Smooth muscle cell (in vitro differentiated cells): ENCODE data around the gene SLC24A4. TPM values are rescaled to one million over a fixed set of nuclear protein-coding genes. Genes with fewer than 3 reads are reported as not detected.

Experiments
- DNase-seq: peaks from one replicate; lab custom pipeline; 2025; ENCODE audit not compliant: unreplicated experiment; lab: John Stamatoyannopoulos, UW
- H2AFZ ChIP-seq: fragments of 200-600 bp; sonication (generic); 2 replicates; pipeline ENCODE4 v1.6.0; 2016; ENCODE audit warnings: antibody characterized with exemption, low read depth, mild to moderate bottlenecking
- H3F3A ChIP-seq: fragments of 200-600 bp; sonication (generic); 2 replicates; pipeline ENCODE4 v1.6.0; 2017; ENCODE audit warnings: antibody characterized with exemption, low read depth
- H3K27ac ChIP-seq: fragments of 200-600 bp; sonication (generic); 2 replicates; pipeline ENCODE4 v1.5.1; 2016; ENCODE audit warnings: low read depth, mild to moderate bottlenecking
- H3K27me3 ChIP-seq: fragments of 200-600 bp; sonication (generic); 2 replicates; pipeline ENCODE4 v1.6.1; 2016; ENCODE audit warnings: low read depth, mild to moderate bottlenecking
- H3K36me3 ChIP-seq: fragments of 200-600 bp; sonication (generic); 2 replicates; pipeline ENCODE4 v1.5.1; 2016; ENCODE audit warnings: low read depth
- H3K4me1 ChIP-seq: fragments of 200-600 bp; sonication (generic); 2 replicates; pipeline ENCODE4 v1.5.1; 2016; ENCODE audit warnings: low read depth
- H3K4me2 ChIP-seq: fragments of 200-600 bp; sonication (generic); 2 replicates; pipeline ENCODE4 v1.6.0; 2016; ENCODE audit warnings: mild to moderate bottlenecking
- H3K4me3 ChIP-seq: fragments of 200-600 bp; sonication (generic); 2 replicates; pipeline ENCODE4 v1.5.1; 2016; ENCODE audit warnings: mild to moderate bottlenecking
- H3K79me2 ChIP-seq: fragments of 200-600 bp; sonication (generic); 2 replicates; pipeline ENCODE4 v1.6.0; 2016; ENCODE audit warnings: low read depth, mild to moderate bottlenecking
- H3K9ac ChIP-seq: fragments of 200-600 bp; sonication (generic); 2 replicates; pipeline ENCODE4 v1.6.0; 2016; ENCODE audit warnings: low read depth
- H3K9me3 ChIP-seq: fragments of 200-600 bp; sonication (generic); replicated peaks from 2 replicates; pipeline ENCODE4 v1.5.1; 2016; ENCODE audit warnings: low read depth
- H4K20me1 ChIP-seq: fragments of 200-600 bp; sonication (generic); 2 replicates; pipeline ENCODE4 v1.6.0; 2016; ENCODE audit warnings: low read depth
- CTCF ChIP-seq: fragments of 200-600 bp; sonication (generic); IDR thresholded peaks from 2 replicates; pipeline ENCODE4 v1.5.1; 2017; ENCODE audit warnings: borderline replicate concordance, mild to moderate bottlenecking, antibody characterized with exemption; ENCODE audit not compliant: insufficient read depth, poor library complexity, severe bottlenecking
- WGBS: methylation state at CpG from one replicate; pipeline ENCODE4 v1.1.7; 2016; ENCODE audit warnings: low lambda C conversion rate; 5-methylcytosine and 5-hydroxymethylcytosine counted together
- polyA plus RNA-seq: library from polyadenylated mRNA; unstranded; fragments of >200 nt; fragmentation: Nextera tagmentation; extraction: Ambion mirVana; gene quantifications from 2 replicates; pipeline ENCODE4 v1.2.1, GENCODE V29; 2016
- total RNA-seq: library from RNA; depleted of rRNA; stranded (reverse); fragments of >200 nt; gene quantifications from 2 replicates; pipeline ENCODE4 v1.2.3, GENCODE V29; 2014

Gene SLC24A4
- total and polyA plus RNA-seq, 2 experiments from 2014 or later = 0.58 TPM; not detected in 1

GRCh38 chr14:92276074-92276473 lies 46.9 kb upstream of the SLC24A4 start:
- DNase-seq = no peak
- Histone ChIP-seq H3K79me2 (no peaks in the 10 kb centered on the region), H4K20me1 (no peaks in the 10 kb centered on the region), H3K9ac (no peak overlapping the region), H3F3A (no peaks in the 10 kb centered on the region), H3K4me2 (no peak overlapping the region), H3K27ac (no peak overlapping the region), H3K4me1 (no peaks in the 10 kb centered on the region), H3K9me3 (no peaks in the 10 kb centered on the region), H3K4me3 (no peak overlapping the region), H3K36me3 (no peaks in the 10 kb centered on the region), H3K27me3 (peaks cover 25% of the 10 kb centered on the region), H2AFZ (no peak overlapping the region)
- 92% methylated on average over 7 of the region's 7 CpGs for WGBS
- no peak for TF ChIP-seq CTCF

- Histone ChIP-seq H3K4me2 (no peak overlapping the region), H3K9ac (no peak overlapping the region), H3K36me3 (no peaks in the 10 kb centered on the region), H3K79me2 (no peaks in the 10 kb centered on the region), H3K27ac (no peak overlapping the region), H3K4me1 (no peaks in the 10 kb centered on the region), H3K27me3 (peaks cover 17% of the 10 kb centered on the region), H4K20me1 (no peaks in the 10 kb centered on the region), H3K9me3 (no peaks in the 10 kb centered on the region), H3F3A (no peaks in the 10 kb centered on the region), H3K4me3 (no peak overlapping the region), H2AFZ (no peak overlapping the region)
- 74% methylated on average over 5 of the region's 5 CpGs for WGBS
- no peak for TF ChIP-seq CTCF
- no peak for DNase-seq
These were observed 45.9 kb upstream of the SLC24A4 start for GRCh38 chr14:92277031-92277430.

- no peaks in the 10 kb centered on the region for H3K36me3 ChIP-seq
- no peaks in the 10 kb centered on the region for H3K9me3 ChIP-seq
- no peak for TF ChIP-seq CTCF
- H3K27me3 ChIP-seq = peaks cover 2% of the 10 kb centered on the region
- H3K9ac ChIP-seq = no peak overlapping the region
- H3K27ac ChIP-seq = no peak overlapping the region
- no peaks in the 10 kb centered on the region for H3K79me2 ChIP-seq
- H3F3A ChIP-seq = no peaks in the 10 kb centered on the region
- H4K20me1 ChIP-seq = no peaks in the 10 kb centered on the region
- H3K4me1 ChIP-seq = no peaks in the 10 kb centered on the region
- H2AFZ ChIP-seq = no peak overlapping the region
- no peak for DNase-seq
- H3K4me3 ChIP-seq = no peak overlapping the region
- no peak overlapping the region for H3K4me2 ChIP-seq
- 80% methylated on average over 4 of the region's 4 CpGs for WGBS
These were observed 42.3 kb upstream of the SLC24A4 start for GRCh38 chr14:92280554-92281262.

- H3K27me3 ChIP-seq = no peaks in the 10 kb centered on the region
- H3K9me3 ChIP-seq = no peaks in the 10 kb centered on the region
- H3K4me3 ChIP-seq = no peak overlapping the region
- H3K9ac ChIP-seq = no peak overlapping the region
- H3K4me1 ChIP-seq = no peaks in the 10 kb centered on the region
- H3K27ac ChIP-seq = no peak overlapping the region
- no peak overlapping the region for H3K4me2 ChIP-seq
- no peaks in the 10 kb centered on the region for H3F3A ChIP-seq
- DNase-seq = no peak
- TF ChIP-seq CTCF = no peak
- no peak overlapping the region for H2AFZ ChIP-seq
- 92% methylated on average over 2 of the region's 2 CpGs for WGBS
- H4K20me1 ChIP-seq = no peaks in the 10 kb centered on the region
- no peaks in the 10 kb centered on the region for H3K79me2 ChIP-seq
- H3K36me3 ChIP-seq = no peaks in the 10 kb centered on the region
These were observed 40.3 kb upstream of the SLC24A4 start for GRCh38 chr14:92282669-92283068.
